Activated naive CD8-positive, alpha-beta T cell treated with anti-CD3 and anti-CD28 coated beads for 36 hours (primary cell): Measurements from ENCODE around the gene ZFC3H1. TPM values are rescaled to one million over a fixed set of nuclear protein-coding genes. Genes with fewer than 3 reads are reported as not detected.
"Not testable (repeated sequence)": the region's sequence is repeated elsewhere in the genome, so short reads cannot be mapped to it uniquely, and the experiment has no call there.

Source experiments
- DNase-seq: peaks from one replicate; pipeline ENCODE4 v3.0.0; 2021
- H3K27ac Mint-ChIP-seq: one replicate; pipeline ENCODE4 v1.8.0; 2022; ENCODE audit warnings: mild to moderate bottlenecking, moderate library complexity, mixed read lengths
- H3K27me3 Mint-ChIP-seq: one replicate; pipeline ENCODE4 v1.8.0; 2022; ENCODE audit warnings: mild to moderate bottlenecking, mixed read lengths
- H3K36me3 Mint-ChIP-seq: one replicate; pipeline ENCODE4 v1.8.0; 2021; ENCODE audit warnings: mild to moderate bottlenecking, mixed read lengths
- H3K4me1 Mint-ChIP-seq: one replicate; pipeline ENCODE4 v1.8.0; 2021; ENCODE audit warnings: mixed read lengths
- H3K4me3 Mint-ChIP-seq: one replicate; pipeline ENCODE4 v1.8.0; 2022; ENCODE audit warnings: mild to moderate bottlenecking, moderate library complexity, mixed read lengths
- H3K9me3 Mint-ChIP-seq: one replicate; pipeline ENCODE4 v1.8.0; 2022; ENCODE audit warnings: mixed read lengths
- total RNA-seq, 2 experiments: library from RNA; stranded (reverse); gene quantifications; one replicate each; pipeline ENCODE4 v1.2.3, GENCODE V29; 2021

The ZFC3H1 gene, protein sequence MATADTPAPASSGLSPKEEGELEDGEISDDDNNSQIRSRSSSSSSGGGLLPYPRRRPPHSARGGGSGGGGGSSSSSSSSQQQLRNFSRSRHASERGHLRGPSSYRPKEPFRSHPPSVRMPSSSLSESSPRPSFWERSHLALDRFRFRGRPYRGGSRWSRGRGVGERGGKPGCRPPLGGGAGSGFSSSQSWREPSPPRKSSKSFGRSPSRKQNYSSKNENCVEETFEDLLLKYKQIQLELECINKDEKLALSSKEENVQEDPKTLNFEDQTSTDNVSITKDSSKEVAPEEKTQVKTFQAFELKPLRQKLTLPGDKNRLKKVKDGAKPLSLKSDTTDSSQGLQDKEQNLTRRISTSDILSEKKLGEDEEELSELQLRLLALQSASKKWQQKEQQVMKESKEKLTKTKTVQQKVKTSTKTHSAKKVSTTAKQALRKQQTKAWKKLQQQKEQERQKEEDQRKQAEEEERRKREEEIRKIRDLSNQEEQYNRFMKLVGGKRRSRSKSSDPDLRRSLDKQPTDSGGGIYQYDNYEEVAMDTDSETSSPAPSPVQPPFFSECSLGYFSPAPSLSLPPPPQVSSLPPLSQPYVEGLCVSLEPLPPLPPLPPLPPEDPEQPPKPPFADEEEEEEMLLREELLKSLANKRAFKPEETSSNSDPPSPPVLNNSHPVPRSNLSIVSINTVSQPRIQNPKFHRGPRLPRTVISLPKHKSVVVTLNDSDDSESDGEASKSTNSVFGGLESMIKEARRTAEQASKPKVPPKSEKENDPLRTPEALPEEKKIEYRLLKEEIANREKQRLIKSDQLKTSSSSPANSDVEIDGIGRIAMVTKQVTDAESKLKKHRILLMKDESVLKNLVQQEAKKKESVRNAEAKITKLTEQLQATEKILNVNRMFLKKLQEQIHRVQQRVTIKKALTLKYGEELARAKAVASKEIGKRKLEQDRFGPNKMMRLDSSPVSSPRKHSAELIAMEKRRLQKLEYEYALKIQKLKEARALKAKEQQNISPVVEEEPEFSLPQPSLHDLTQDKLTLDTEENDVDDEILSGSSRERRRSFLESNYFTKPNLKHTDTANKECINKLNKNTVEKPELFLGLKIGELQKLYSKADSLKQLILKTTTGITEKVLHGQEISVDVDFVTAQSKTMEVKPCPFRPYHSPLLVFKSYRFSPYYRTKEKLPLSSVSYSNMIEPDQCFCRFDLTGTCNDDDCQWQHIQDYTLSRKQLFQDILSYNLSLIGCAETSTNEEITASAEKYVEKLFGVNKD (N-terminal part only)
- 10 to 100 TPM; 29.8 to 31.6 TPM for total RNA-seq

- peak within 1 kb of the TSS; percentile 97 for H3K4me3 Mint-ChIP-seq
- H3K27ac Mint-ChIP-seq, result peak within 1 kb of the TSS; percentile 99
- peaks cover 5% of the 10 kb centered on the region for H3K9me3 Mint-ChIP-seq
- peaks cover 46% of the 10 kb centered on the region for H3K36me3 Mint-ChIP-seq
- DNase-seq, result peak; percentile 89
- H3K27me3 Mint-ChIP-seq, result no peaks in the 10 kb centered on the region
- peaks cover 36% of the 10 kb centered on the region for H3K4me1 Mint-ChIP-seq
These were observed at the start of gene ZFC3H1, which contains the start of gene THAP2 for GRCh38 chr12:71663561-71664410. TSS of gene ZFC3H1 (minus strand) at chr12:71663848. CDS start at chr12:71663610, 238 bp downstream. TSS of gene THAP2 (plus strand) at chr12:71664301. CDS start at chr12:71664510, 209 bp downstream.

GRCh38 chr12:71710276-71711125 is 46.9 kb upstream of the ZFC3H1 start:
- Mint-ChIP-seq H3K9me3 (peaks cover 31% of the 10 kb centered on the region), H3K4me3 (no peak overlapping the region), H3K4me1 (no peaks in the 10 kb centered on the region), H3K27ac (no peak overlapping the region), H3K27me3 (no peaks in the 10 kb centered on the region), H3K36me3 (peaks cover 5% of the 10 kb centered on the region)
- no peak for DNase-seq

DNA sequence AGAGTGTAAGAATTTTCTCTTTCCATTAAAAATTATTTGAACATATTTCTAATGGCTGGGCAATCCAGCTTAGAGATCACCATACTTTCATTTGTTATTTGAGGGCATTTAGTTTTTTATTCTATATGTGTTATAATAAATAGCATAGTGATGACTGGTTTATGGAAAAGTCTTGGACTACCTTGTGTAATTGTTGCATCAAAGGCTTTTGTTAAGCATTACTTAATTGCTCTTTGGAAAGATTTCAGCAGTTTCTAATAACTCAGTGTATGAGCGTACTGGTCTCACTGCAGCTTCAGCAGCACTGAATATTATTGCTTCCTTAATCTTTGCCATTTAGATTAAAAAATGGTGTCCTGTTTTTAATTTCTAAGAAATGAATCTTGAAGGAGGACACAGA is 45.0 kb upstream of the ZFC3H1 start:
- H3K27ac Mint-ChIP-seq, result no peak overlapping the region
- no peaks in the 10 kb centered on the region for H3K27me3 Mint-ChIP-seq
- no peak overlapping the region for H3K4me3 Mint-ChIP-seq
- H3K36me3 Mint-ChIP-seq, result peaks cover 5% of the 10 kb centered on the region
- H3K4me1 Mint-ChIP-seq, result no peaks in the 10 kb centered on the region
- H3K9me3 Mint-ChIP-seq, result peaks cover 19% of the 10 kb centered on the region
- DNase-seq, result no peak

DNA sequence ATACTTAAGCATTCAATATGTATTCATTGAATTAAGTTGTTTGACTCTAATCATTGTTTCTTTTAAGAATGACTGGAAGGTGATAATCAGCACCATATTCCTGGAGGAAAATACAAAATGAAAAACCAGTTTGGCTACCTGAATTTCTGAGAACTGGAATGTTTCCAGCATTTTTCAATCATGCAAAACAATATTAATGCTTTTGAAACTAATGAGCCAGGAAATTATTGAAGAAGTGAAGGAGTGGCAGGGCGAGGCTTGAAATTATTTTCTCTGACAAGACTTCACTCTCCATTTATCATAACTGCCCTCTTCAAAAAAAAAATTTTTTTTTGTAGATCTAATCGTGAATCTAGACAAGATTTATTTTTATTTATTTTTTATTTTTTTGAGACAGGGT is 41.3 kb upstream of the ZFC3H1 start:
- no peak overlapping the region for H3K27ac Mint-ChIP-seq
- no peaks in the 10 kb centered on the region for H3K9me3 Mint-ChIP-seq
- H3K4me3 Mint-ChIP-seq, result no peak overlapping the region
- peaks cover 2% of the 10 kb centered on the region for H3K36me3 Mint-ChIP-seq
- H3K27me3 Mint-ChIP-seq, result no peaks in the 10 kb centered on the region
- no peaks in the 10 kb centered on the region for H3K4me1 Mint-ChIP-seq
- DNase-seq, result no peak

DNA sequence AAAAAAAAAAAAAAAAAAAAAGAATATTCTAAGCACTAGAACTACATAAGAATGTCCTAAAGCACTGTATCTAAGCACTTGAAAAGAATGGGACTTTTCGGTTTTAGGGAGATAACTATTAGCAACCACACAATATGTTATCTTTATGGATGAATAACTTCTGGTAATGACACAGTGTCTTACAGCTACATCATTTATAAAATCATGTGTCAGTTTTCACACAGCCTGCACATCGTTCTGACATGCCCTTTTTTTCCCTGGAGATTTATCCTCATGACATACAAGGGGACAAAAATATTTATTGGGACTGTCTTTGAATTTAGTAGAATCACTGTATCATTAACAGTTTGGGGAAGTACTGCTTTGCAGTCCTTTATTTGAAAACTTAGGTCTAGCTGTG is 39.6 kb upstream of the ZFC3H1 start:
- Mint-ChIP-seq H3K27me3 (no peaks in the 10 kb centered on the region), H3K9me3 (no peaks in the 10 kb centered on the region), H3K27ac (no peak overlapping the region), H3K4me3 (no peak overlapping the region), H3K4me1 (no peaks in the 10 kb centered on the region), H3K36me3 (peaks cover 4% of the 10 kb centered on the region)
- no peak for DNase-seq

- H3K4me3 Mint-ChIP-seq, result no peak overlapping the region
- H3K36me3 Mint-ChIP-seq, result peaks cover 6% of the 10 kb centered on the region
- no peak for DNase-seq
- no peaks in the 10 kb centered on the region for H3K9me3 Mint-ChIP-seq
- H3K27me3 Mint-ChIP-seq, result no peaks in the 10 kb centered on the region
- H3K27ac Mint-ChIP-seq, result no peak overlapping the region
- no peaks in the 10 kb centered on the region for H3K4me1 Mint-ChIP-seq
These were observed 38.9 kb upstream of the ZFC3H1 start for GRCh38 chr12:71702590-71702989.

- H3K27ac Mint-ChIP-seq, H3K9me3 Mint-ChIP-seq, H3K4me1 Mint-ChIP-seq, H3K36me3 Mint-ChIP-seq, H3K4me3 Mint-ChIP-seq, H3K27me3 Mint-ChIP-seq, DNase-seq: not testable (repeated sequence)
These were observed 38.5 kb upstream of the ZFC3H1 start for GRCh38 chr12:71702181-71702580.

GRCh38 chr12:71695782-71696181 is 32.1 kb upstream of the ZFC3H1 start:
- H3K4me1 Mint-ChIP-seq, result peaks cover 10% of the 10 kb centered on the region
- H3K36me3 Mint-ChIP-seq, result peaks cover 6% of the 10 kb centered on the region
- no peaks in the 10 kb centered on the region for H3K27me3 Mint-ChIP-seq

GRCh38 chr12:71694099-71694820 is 30.6 kb upstream of the ZFC3H1 start:
- Mint-ChIP-seq H3K36me3 (peaks cover 2% of the 10 kb centered on the region), H3K9me3 (no peaks in the 10 kb centered on the region), H3K27me3 (no peaks in the 10 kb centered on the region), H3K4me3 (no peak overlapping the region), H3K4me1 (peaks cover 16% of the 10 kb centered on the region), H3K27ac (peak overlapping the region; percentile 16)
- DNase-seq, result no peak

More at GRCh38 chr12:71695782-71696181, 32.1 kb upstream of the ZFC3H1 start:
- no peaks in the 10 kb centered on the region for H3K9me3 Mint-ChIP-seq
- H3K27ac Mint-ChIP-seq, result no peak overlapping the region
- no peak overlapping the region for H3K4me3 Mint-ChIP-seq
- DNase-seq, result no peak

DNA sequence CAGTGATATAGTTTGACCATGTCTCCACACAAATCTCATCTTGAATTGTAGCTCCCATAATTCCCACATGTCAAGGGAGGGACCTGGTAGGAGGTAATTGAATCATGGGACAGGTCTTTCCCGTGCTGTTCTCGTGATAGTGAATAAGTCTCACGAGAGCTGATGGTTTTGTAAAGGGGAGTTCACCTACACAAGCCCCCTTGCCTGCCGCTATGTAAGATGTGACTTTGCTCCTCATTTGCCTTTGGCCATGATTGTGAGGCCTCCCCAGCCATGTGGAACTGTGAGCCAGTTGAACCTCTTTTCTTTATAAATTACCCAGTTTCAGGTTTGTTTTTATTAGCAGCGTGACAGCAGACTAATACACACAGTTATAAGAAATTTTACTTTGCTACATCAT is 30.0 kb upstream of the ZFC3H1 start:
- peaks cover 22% of the 10 kb centered on the region for H3K4me1 Mint-ChIP-seq
- not testable (repeated sequence) for H3K36me3 Mint-ChIP-seq, DNase-seq, H3K4me3 Mint-ChIP-seq, H3K27me3 Mint-ChIP-seq, H3K9me3 Mint-ChIP-seq, H3K27ac Mint-ChIP-seq

DNA sequence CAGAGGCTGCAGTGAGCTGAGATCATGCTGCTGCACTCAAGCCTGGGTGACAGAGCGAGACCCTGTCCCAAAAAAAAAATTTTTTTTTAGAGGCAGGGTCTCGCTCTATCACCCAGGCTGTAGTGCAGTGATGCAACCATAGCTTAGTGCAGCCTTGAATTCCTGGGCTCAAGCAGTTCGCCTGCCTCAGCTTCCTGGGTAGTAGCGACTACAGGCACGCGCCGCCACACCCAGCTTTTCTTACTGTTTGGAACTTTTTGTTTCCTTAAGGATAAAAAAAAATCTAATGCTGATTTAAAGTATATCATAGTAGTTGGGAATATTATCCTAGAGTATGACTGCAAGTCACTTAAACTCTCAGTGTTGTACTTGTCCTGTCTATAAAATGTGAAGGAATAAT is 29.5 kb upstream of the ZFC3H1 start:
- Mint-ChIP-seq H3K9me3 (no peaks in the 10 kb centered on the region), H3K27ac (no peak overlapping the region), H3K36me3 (peaks cover 1% of the 10 kb centered on the region), H3K4me1 (peaks cover 26% of the 10 kb centered on the region), H3K4me3 (no peak overlapping the region), H3K27me3 (no peaks in the 10 kb centered on the region)
- no peak for DNase-seq

- DNase-seq, result no peak
- Mint-ChIP-seq H3K4me3 (no peak overlapping the region), H3K9me3 (no peaks in the 10 kb centered on the region), H3K4me1 (peaks cover 34% of the 10 kb centered on the region), H3K27ac (no peak overlapping the region), H3K36me3 (no peaks in the 10 kb centered on the region), H3K27me3 (no peaks in the 10 kb centered on the region)
These were observed 28.0 kb upstream of the ZFC3H1 start for GRCh38 chr12:71691504-71692129.
